GM12874 (cell line): ENCODE measurements around the gene YAP1.
A peak's percentile ranks its signal among the peaks of the same experiment; 100 is the strongest.

Experiments
- CTCF ChIP-seq: IDR thresholded peaks from 2 replicates; pipeline ENCODE4 v1.5.1; 2011; ENCODE audit warnings: low read depth, mild to moderate bottlenecking, control low read depth, low read length, moderate library complexity; ENCODE audit not compliant: insufficient read depth

The YAP1 gene

GRCh38 chr11:102251423-102251822 lies 141.2 kb downstream of the YAP1 start:
- no peak for TF ChIP-seq CTCF

- no peak for TF ChIP-seq CTCF
Observed at GRCh38 chr11:102252339-102252891, 142.2 kb downstream of the YAP1 start.

GRCh38 chr11:102253020-102253715 lies 142.9 kb downstream of the YAP1 start:
- no peak for TF ChIP-seq CTCF

GRCh38 chr11:102254047-102254446 lies 143.8 kb downstream of the YAP1 start:
- TF ChIP-seq CTCF: peak; percentile 30

- TF ChIP-seq CTCF: no peak
Observed at GRCh38 chr11:102256251-102256650, 146.0 kb downstream of the YAP1 start.

GRCh38 chr11:102260241-102260640 lies 150.0 kb downstream of the YAP1 start:
- no peak for TF ChIP-seq CTCF

- no peak for TF ChIP-seq CTCF
Observed at GRCh38 chr11:102263379-102264003, 153.2 kb downstream of the YAP1 start.
